AG08395 (cell line): ENCODE data around the gene MRPS17.
A peak's percentile ranks its signal among the peaks of the same experiment; 100 is the strongest.
"Not testable (repeated sequence)": the region's sequence is repeated elsewhere in the genome, so short reads cannot be mapped to it uniquely, and the experiment has no call there.

Source experiments
- DNase-seq: peaks from one replicate; pipeline ENCODE4 v3.0.0; 2012; ENCODE audit warnings: mixed read lengths, low spot score

MRPS17 gene

GRCh38 chr7:55951637-55952351, at the start of gene MRPS17:
Gene MRPS17, plus strand, starts transcription at chr7:55951877. Its CDS starts 1,319 bp downstream, at chr7:55953196.
- DNase-seq, result peak; percentile 98

GRCh38 chr7:55903985-55904759, 47.5 kb upstream of the MRPS17 start:
- no peak for DNase-seq

- no peak for DNase-seq
Measured at GRCh38 chr7:55912748-55913158, 38.9 kb upstream of the MRPS17 start.

GRCh38 chr7:55917771-55918170, 33.9 kb upstream of the MRPS17 start:
- DNase-seq, result no peak

- no peak for DNase-seq
Measured at GRCh38 chr7:55928006-55928767, 23.5 kb upstream of the MRPS17 start.

- no peak for DNase-seq
Measured at GRCh38 chr7:55931421-55932151, 20.1 kb upstream of the MRPS17 start.

GRCh38 chr7:55939514-55940123, 12.1 kb upstream of the MRPS17 start:
- DNase-seq, result no peak

GRCh38 chr7:55946545-55946944, 5.1 kb upstream of the MRPS17 start:
- DNase-seq, result no peak

GRCh38 chr7:55952352-55952671, 635 bp downstream of the MRPS17 start:
- not testable (repeated sequence) for DNase-seq

GRCh38 chr7:55953707-55954475, 2.2 kb downstream of the MRPS17 start:
- no peak for DNase-seq

- no peak for DNase-seq
Measured at GRCh38 chr7:55957190-55957589, 5.5 kb downstream of the MRPS17 start.

GRCh38 chr7:55962014-55962413, 10.3 kb downstream of the MRPS17 start:
- DNase-seq, result no peak

GRCh38 chr7:55963584-55964168, 12.0 kb downstream of the MRPS17 start:
- no peak for DNase-seq

GRCh38 chr7:55964261-55965099, 12.8 kb downstream of the MRPS17 start, which contains the start of gene NIPSNAP2:
Gene NIPSNAP2, plus strand, starts transcription at chr7:55964585. Its CDS starts 25 bp downstream, at chr7:55964610.
- DNase-seq, result peak; percentile 82

GRCh38 chr7:55965100-55965470, 13.4 kb downstream of the MRPS17 start:
- DNase-seq, result no peak

- peak; percentile 28 for DNase-seq
Measured at GRCh38 chr7:55965805-55966421, 14.2 kb downstream of the MRPS17 start.

- DNase-seq, result no peak
Measured at GRCh38 chr7:55966851-55967250, 15.2 kb downstream of the MRPS17 start.

- no peak for DNase-seq
Measured at GRCh38 chr7:55969391-55969790, 17.7 kb downstream of the MRPS17 start.

GRCh38 chr7:55970561-55970960, 18.9 kb downstream of the MRPS17 start:
- no peak for DNase-seq
